ENCODE results near the gene AURKAIP1. TPM values are rescaled to one million over a fixed set of nuclear protein-coding genes. Genes with fewer than 3 reads are reported as not detected.

AURKAIP1 gene
- total RNA-seq, 1 experiment from 2014 or later: 164 TPM

DNA sequence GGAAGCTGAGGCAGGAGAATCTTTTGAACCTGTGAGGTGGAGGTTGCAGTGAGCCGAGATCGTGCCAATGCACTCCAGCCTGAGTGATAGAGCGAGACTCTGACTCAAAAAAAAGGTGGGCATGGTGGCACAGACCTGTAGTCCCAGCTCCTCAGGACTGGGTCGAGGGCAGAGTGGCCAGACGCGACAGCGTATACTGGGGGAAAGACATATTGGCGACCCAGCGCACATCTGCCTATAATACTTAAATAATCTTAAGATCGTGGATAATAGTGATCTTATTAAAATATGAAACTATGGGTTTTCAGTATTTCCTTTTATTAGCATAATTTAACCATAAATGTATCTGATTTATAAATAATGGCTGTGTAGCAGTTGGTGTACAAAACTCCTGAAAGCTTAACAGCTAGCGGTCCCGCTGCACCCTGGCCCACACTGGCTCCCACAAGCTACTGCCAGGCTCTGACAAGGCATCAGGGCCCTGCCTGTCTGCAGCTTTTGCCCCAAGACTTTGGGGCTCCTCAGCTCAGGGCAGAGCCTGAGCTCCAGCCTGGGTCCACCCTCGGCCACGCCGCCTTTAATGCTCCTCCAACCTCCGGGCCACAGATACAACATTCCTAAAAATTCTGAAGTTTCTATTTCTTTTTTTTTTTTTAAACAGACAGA is 2.7 kb upstream of the AURKAIP1 start:
- intact Hi-C loops (cut with micrococcal nuclease; ENCODE audit: unreplicated experiment): loop anchor here (10.0 kb wide), 1 partner anchor 127 kb away; no protein-coding TSS in a partner anchor

DNA sequence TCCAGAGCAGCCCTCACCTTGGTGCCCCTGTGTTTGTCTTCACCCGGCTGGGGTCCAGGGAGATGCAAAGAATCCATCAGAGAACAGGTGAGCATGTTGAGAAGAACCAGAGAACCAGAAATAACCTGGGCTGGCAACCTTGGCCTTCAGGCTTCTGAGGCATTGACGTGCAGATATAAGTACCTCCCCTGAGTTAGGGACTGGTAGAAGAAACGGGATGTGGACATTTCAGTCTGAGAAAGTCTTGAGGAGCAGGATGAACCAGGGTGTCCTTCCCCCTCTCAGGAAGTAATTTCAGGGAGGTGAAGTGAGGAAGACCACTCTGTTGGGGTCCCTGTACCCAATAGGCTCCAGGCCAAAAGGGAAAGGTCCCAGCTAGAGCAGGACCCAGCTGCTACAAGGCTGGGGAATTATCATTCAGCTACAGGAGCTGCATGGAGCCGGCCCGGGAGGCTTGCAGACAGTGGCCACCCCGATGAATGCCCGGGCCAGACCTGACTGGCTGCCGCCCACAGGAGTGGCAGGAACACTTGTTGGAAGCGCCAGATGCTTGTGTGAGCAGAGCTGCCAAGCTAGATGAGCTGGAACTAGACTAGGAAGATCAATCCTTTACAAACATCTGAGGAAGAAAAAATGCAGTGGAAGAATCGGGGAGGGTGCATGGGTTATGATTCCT is 1.7 kb upstream of the AURKAIP1 start:
- H3K4me1 ChIP-seq (replicated peaks; ENCODE audit: insufficient read depth): peaks cover 16% of the 10 kb centered on the region
- ChIA-PET POLR2A (ENCODE audit: unreplicated experiment) (no interaction called here), CTCF (interaction anchor here (0.6 to 1.6 kb wide), 2 partner anchors 25 to 129 kb away, joined by 5 read pairs; no protein-coding TSS in a partner anchor)
- TF ChIP-seq, protein P1, sequence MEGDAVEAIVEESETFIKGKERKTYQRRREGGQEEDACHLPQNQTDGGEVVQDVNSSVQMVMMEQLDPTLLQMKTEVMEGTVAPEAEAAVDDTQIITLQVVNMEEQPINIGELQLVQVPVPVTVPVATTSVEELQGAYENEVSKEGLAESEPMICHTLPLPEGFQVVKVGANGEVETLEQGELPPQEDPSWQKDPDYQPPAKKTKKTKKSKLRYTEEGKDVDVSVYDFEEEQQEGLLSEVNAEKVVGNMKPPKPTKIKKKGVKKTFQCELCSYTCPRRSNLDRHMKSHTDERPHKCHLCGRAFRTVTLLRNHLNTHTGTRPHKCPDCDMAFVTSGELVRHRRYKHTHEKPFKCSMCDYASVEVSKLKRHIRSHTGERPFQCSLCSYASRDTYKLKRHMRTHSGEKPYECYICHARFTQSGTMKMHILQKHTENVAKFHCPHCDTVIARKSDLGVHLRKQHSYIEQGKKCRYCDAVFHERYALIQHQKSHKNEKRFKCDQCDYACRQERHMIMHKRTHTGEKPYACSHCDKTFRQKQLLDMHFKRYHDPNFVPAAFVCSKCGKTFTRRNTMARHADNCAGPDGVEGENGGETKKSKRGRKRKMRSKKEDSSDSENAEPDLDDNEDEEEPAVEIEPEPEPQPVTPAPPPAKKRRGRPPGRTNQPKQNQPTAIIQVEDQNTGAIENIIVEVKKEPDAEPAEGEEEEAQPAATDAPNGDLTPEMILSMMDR (conservative IDR thresholded peaks at IDR 0.05): no peak
- TF ChIP-seq EZH2 (IDR thresholded peaks at IDR 0.05; ENCODE audit: low read depth): no peak
- no peaks in the 10 kb centered on the region for H4K20me1 ChIP-seq (ENCODE audit: insufficient read depth)
- H3K4me2 ChIP-seq: peak overlapping the region; percentile 95
- H3K9me3 ChIP-seq (ENCODE audit: insufficient read depth, low read depth): no peaks in the 10 kb centered on the region
- no peak overlapping the region for H2AFZ ChIP-seq
- no peak overlapping the region for H3K27ac ChIP-seq
- no peaks in the 10 kb centered on the region for H3K27me3 ChIP-seq (ENCODE audit: insufficient read depth, low read depth)
- peaks cover 32% of the 10 kb centered on the region; the same call in 1 of the 2 replicates for H3F3A ChIP-seq (ENCODE audit: insufficient read depth, low read depth)
- intact Hi-C loops (cut with micrococcal nuclease; ENCODE audit: unreplicated experiment): loop anchor here (10.0 kb wide), 1 partner anchor 128 kb away; no protein-coding TSS in a partner anchor
- H3K9me2 ChIP-seq (ENCODE audit: insufficient read depth): no peaks in the 10 kb centered on the region
- H3K36me3 ChIP-seq (ENCODE audit: low read depth): no peaks in the 10 kb centered on the region; the same call in 1 of the 2 replicates
- peak overlapping the region; percentile 75; the same call in 1 of the 2 replicates for H3K4me3 ChIP-seq
- no TSS peak for BruUV-seq (replicated peaks)
- DNase-seq: no peak
- peaks cover 25% of the 10 kb centered on the region for H3K79me2 ChIP-seq (ENCODE audit: low read depth)

More for the DNA sequence above, 2.7 kb upstream of the AURKAIP1 start:
- no peaks in the 10 kb centered on the region for H3K9me3 ChIP-seq (ENCODE audit: insufficient read depth, low read depth)
- no peaks in the 10 kb centered on the region for H3K27me3 ChIP-seq (ENCODE audit: insufficient read depth, low read depth)
- no peaks in the 10 kb centered on the region for H4K20me1 ChIP-seq (ENCODE audit: insufficient read depth)
- peaks cover 32% of the 10 kb centered on the region; the same call in 1 of the 2 replicates for H3F3A ChIP-seq (ENCODE audit: insufficient read depth, low read depth)
- TF ChIP-seq, protein P1 (conservative IDR thresholded peaks at IDR 0.05): no peak
- no peak for TF ChIP-seq EZH2 (IDR thresholded peaks at IDR 0.05; ENCODE audit: low read depth)
- ChIA-PET POLR2A (ENCODE audit: unreplicated experiment) (interaction anchor here (0.7 kb wide), 1 partner anchor 12 kb away, joined by 4 read pairs; no protein-coding TSS in a partner anchor), CTCF (interaction anchor here (0.6 kb wide), 1 partner anchor 26 kb away, joined by 5 read pairs; no protein-coding TSS in a partner anchor)
- no peaks in the 10 kb centered on the region for H3K36me3 ChIP-seq (ENCODE audit: low read depth)
- peaks cover 16% of the 10 kb centered on the region for H3K4me1 ChIP-seq (replicated peaks; ENCODE audit: insufficient read depth)
- H3K79me2 ChIP-seq (ENCODE audit: low read depth): peaks cover 30% of the 10 kb centered on the region
- no peak overlapping the region for H3K4me2 ChIP-seq
- no peak overlapping the region for H3K4me3 ChIP-seq
- H2AFZ ChIP-seq: no peak overlapping the region
- no peak overlapping the region for H3K27ac ChIP-seq
- no TSS peak for BruUV-seq (replicated peaks)
- no peak for DNase-seq
- no peaks in the 10 kb centered on the region for H3K9me2 ChIP-seq (ENCODE audit: insufficient read depth)

DNA sequence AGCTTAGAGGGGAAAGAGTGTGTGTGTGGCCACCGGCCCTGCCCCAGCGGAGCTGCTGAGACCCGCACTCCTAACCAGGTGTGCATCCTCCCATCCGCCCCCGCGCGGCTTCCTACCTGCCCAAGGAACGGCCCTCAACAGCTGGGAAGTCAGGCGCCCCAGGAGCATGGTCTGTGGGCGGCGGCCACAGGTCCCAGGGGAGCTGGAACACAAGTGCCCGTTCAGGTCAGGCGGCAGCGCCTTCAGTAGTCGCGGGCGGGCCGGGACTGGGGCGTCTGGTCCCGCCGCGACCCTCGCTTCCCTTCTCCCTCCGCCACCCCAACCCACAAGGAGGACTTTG is 448 bp downstream of the AURKAIP1 start:
- H3K27ac ChIP-seq: peak overlapping the region; percentile 35
- H2AFZ ChIP-seq: peak overlapping the region; percentile 77
- POLR2A ChIA-PET (ENCODE audit: unreplicated experiment): interaction anchor here (0.8 to 0.9 kb wide), 2 partner anchors 14 to 25 kb away, joined by 4 to 8 read pairs; partner anchors contain the start of gene CCNL2

More for the DNA sequence above, 448 bp downstream of the AURKAIP1 start:
- Histone ChIP-seq H3K9me3 (ENCODE audit: insufficient read depth, low read depth) (no peaks in the 10 kb centered on the region), H3K4me2 (peak overlapping the region; percentile 91), H3K9me2 (ENCODE audit: insufficient read depth) (no peaks in the 10 kb centered on the region), H3K4me3 (peak overlapping the region; percentile 81), H3K4me1 (replicated peaks; ENCODE audit: insufficient read depth) (peaks cover 16% of the 10 kb centered on the region), H4K20me1 (ENCODE audit: insufficient read depth) (no peaks in the 10 kb centered on the region), H3F3A (ENCODE audit: insufficient read depth, low read depth) (peaks cover 32% of the 10 kb centered on the region; the same call in 1 of the 2 replicates), H3K36me3 (ENCODE audit: low read depth) (no peaks in the 10 kb centered on the region; the same call in 1 of the 2 replicates), H3K79me2 (ENCODE audit: low read depth) (peaks cover 25% of the 10 kb centered on the region), H3K27me3 (ENCODE audit: insufficient read depth, low read depth) (no peaks in the 10 kb centered on the region)
- DNase-seq: no peak
- CTCF ChIA-PET: interaction anchor here (0.6 to 1.2 kb wide), 2 partner anchors 26 to 77 kb away, joined by 4 read pairs; no protein-coding TSS in a partner anchor
- intact Hi-C loops (cut with micrococcal nuclease; ENCODE audit: unreplicated experiment): loop anchor here (10.0 kb wide), 1 partner anchor 130 kb away; no protein-coding TSS in a partner anchor
- TF ChIP-seq, protein P1 (conservative IDR thresholded peaks at IDR 0.05): no peak
- no peak for TF ChIP-seq EZH2 (IDR thresholded peaks at IDR 0.05; ENCODE audit: low read depth)
- no TSS peak for BruUV-seq (replicated peaks)

Measured in PC-9 (cell line).